ENCODE measurements around the gene OR13C9. TPM values are rescaled to one million over a fixed set of nuclear protein-coding genes. Genes with fewer than 3 reads are reported as not detected.

The OR13C9 gene
- total RNA-seq, 1 donor from 2014 or later: not detected

Other genes starting within 250 kb of the OR13C9 start
- not detected in 2 replicates for gene OR13F1, start 113.9 kb downstream of the OR13C9 start, total RNA-seq
- not detected in 2 replicates for gene OR13C4, start 91.0 kb downstream of the OR13C9 start, total RNA-seq
- gene OR13C3, start 81.3 kb downstream of the OR13C9 start, total RNA-seq: not detected in 2 replicates
- not detected in 2 replicates for gene OR13C8, start 49.0 kb downstream of the OR13C9 start, total RNA-seq
- gene OR13C5, start 18.8 kb downstream of the OR13C9 start, total RNA-seq: not detected in 2 replicates
- gene OR13C2, start 12.6 kb downstream of the OR13C9 start, total RNA-seq: not detected in 2 replicates
- gene OR13D1, start 76.3 kb upstream of the OR13C9 start, total RNA-seq: not detected in 2 replicates
- gene NIPSNAP3A, start 129.5 kb upstream of the OR13C9 start, total RNA-seq: 11.2 and 15.0 TPM in 2 replicates
- 0.34 and 0.56 TPM in 2 replicates for gene NIPSNAP3B, start 145.9 kb upstream of the OR13C9 start, total RNA-seq